Left lung (tissue), 10 donors: ENCODE measurements around the gene UNC13C. TPM values are rescaled to one million over a fixed set of nuclear protein-coding genes. Genes with fewer than 3 reads are reported as not detected.

Source experiments
- ATAC-seq: fragments of 200-7000 bp; cut with Tn5 transposase; one replicate; pipeline ENCODE4 v1.9.1; 2020; ENCODE audit warnings: moderate library complexity
- DNase-seq, 4 donors: peaks; one replicate each; pipeline ENCODE4 v3.0.0-alpha.2; 2013 to 2020
- H3K27ac ChIP-seq, 2 donors: fragments of 200-600 bp; sonication (generic) in 1 of 2; one replicate each; pipeline versions ENCODE4 v1.5.0 to v1.8.0; 2020 to 2021
- H3K27me3 ChIP-seq, 2 donors: fragments of 200-600 bp; sonication (generic) in 1 of 2; one replicate each; pipeline versions ENCODE4 v1.5.0 to v1.8.0; 2020 to 2021
- H3K36me3 ChIP-seq, 2 donors: fragments of 200-600 bp; sonication (generic) in 1 of 2; one replicate each; pipeline versions ENCODE4 v1.5.0 to v1.8.0; 2020 to 2021
- H3K4me1 ChIP-seq, 2 donors: fragments of 200-600 bp; one replicate each; pipeline ENCODE4 v1.8.0; 2021
- H3K4me3 ChIP-seq, 2 donors: fragments of 200-600 bp; sonication (generic) in 1 of 2; one replicate each; pipeline versions ENCODE4 v1.5.0 to v1.8.0; 2020 to 2021; ENCODE audit warnings: mild to moderate bottlenecking in 1 of 2
- H3K9me3 ChIP-seq, 2 donors: fragments of 200-600 bp; sonication (generic) in 1 of 2; one replicate each; pipeline versions ENCODE4 v1.5.0 to v1.8.0; 2020 to 2021
- CTCF ChIP-seq, 2 donors: fragments of 200-600 bp; sonication (generic) in 1 of 2; IDR thresholded peaks; one replicate each; pipeline versions ENCODE4 v1.5.0 to v1.8.0; 2021; ENCODE audit warnings: antibody characterized with exemption in 2 of 2
- intact Hi-C, 2 donors: fragments of 100-400 bp; cut with DNase I; formaldehyde crosslinking; loops; one replicate each; pipeline versions ENCODE4 v1.11.2 to v1.14.2; 2022
- polyA plus RNA-seq, 6 donors: library from polyadenylated mRNA; unstranded; fragments of 120-200 nt; gene quantifications; one replicate each; pipeline ENCODE4 v1.2.1, GENCODE V29; 2013; ENCODE audit not compliant: insufficient read length in 6 of 6
- total RNA-seq, 2 donors: library from RNA; stranded (reverse); fragmentation: NEBNext Ultra II Directional; extraction: Animal tissue kit (Norgen Biotek cat#: 25700); gene quantifications; one replicate each; pipeline ENCODE4 v1.2.1, GENCODE V29; 2021
- donor health status: DM: no; HTN: yes; CAD: no.
- donor health status: DM: no; HTN: no; CAD: no.

UNC13C gene
- total and polyA plus RNA-seq, 8 donors, result 0.03 to 19.2 (median 12.8) TPM

- H3K27me3 ChIP-seq, result no peaks in the 10 kb centered on the region
- TF ChIP-seq CTCF (IDR thresholded peaks at IDR 0.05), result no peak
- intact Hi-C loops, result no loop called here
- H3K4me3 ChIP-seq, result no peak overlapping the region
- ATAC-seq (no peak), DNase-seq (no peak)
- H3K36me3 ChIP-seq, result no peaks in the 10 kb centered on the region
- no peak overlapping the region for H3K27ac ChIP-seq
- H3K4me1 ChIP-seq, result no peaks in the 10 kb centered on the region
- H3K9me3 ChIP-seq, result no peaks in the 10 kb centered on the region
These were observed 681.4 kb downstream of the UNC13C start for GRCh38 chr15:54659646-54660045.

- ATAC-seq (no peak), DNase-seq (no peak)
- intact Hi-C loops, result no loop called here
- Histone ChIP-seq H3K9me3 (no peaks in the 10 kb centered on the region), H3K36me3 (no peaks in the 10 kb centered on the region), H3K4me1 (no peaks in the 10 kb centered on the region), H3K27me3 (no peaks in the 10 kb centered on the region), H3K27ac (no peak overlapping the region), H3K4me3 (no peak overlapping the region)
- TF ChIP-seq CTCF (IDR thresholded peaks at IDR 0.05), result no peak
These were observed 682.1 kb downstream of the UNC13C start for GRCh38 chr15:54660356-54660755.

GRCh38 chr15:54675241-54675640 is 697.0 kb downstream of the UNC13C start:
- intact Hi-C loops, result no loop called here
- no peaks in the 10 kb centered on the region for H3K27me3 ChIP-seq
- DNase-seq (no peak), ATAC-seq (no peak)
- H3K36me3 ChIP-seq, result no peaks in the 10 kb centered on the region
- peaks cover 0 to 24% of the 10 kb centered on the region in 2 donors for H3K9me3 ChIP-seq
- H3K4me1 ChIP-seq, result no peaks in the 10 kb centered on the region
- no peak overlapping the region for H3K27ac ChIP-seq
- no peak for TF ChIP-seq CTCF (IDR thresholded peaks at IDR 0.05)
- H3K4me3 ChIP-seq, result no peak overlapping the region

GRCh38 chr15:54681584-54681983 is 703.3 kb downstream of the UNC13C start:
- Histone ChIP-seq H3K4me3 (no peak overlapping the region), H3K4me1 (no peaks in the 10 kb centered on the region), H3K27me3 (no peaks in the 10 kb centered on the region), H3K36me3 (no peaks in the 10 kb centered on the region), H3K27ac (no peak overlapping the region), H3K9me3 (no peaks in the 10 kb centered on the region)
- intact Hi-C loops, result no loop called here
- ATAC-seq (no peak), DNase-seq (no peak)
- TF ChIP-seq CTCF (IDR thresholded peaks at IDR 0.05), result no peak

Other genes with a start within 250 kb of the UNC13C start
- gene WDR72, start 218.8 kb upstream of the UNC13C start, total RNA-seq, result under 1 TPM; 0.73 to 0.94 TPM
- gene WDR72, start 218.8 kb upstream of the UNC13C start, polyA plus RNA-seq, result 1 to 10 TPM; 2.4 to 6.5 (median 3.9) TPM